GM18909 (cell line): Measurements from ENCODE around the gene TOX4.

Experiments used
- ATAC-seq: cut with Tn5 transposase; IDR thresholded peaks from one replicate; pipeline ENCODE4 v1.9.1; 2021; ENCODE audit warnings: mild to moderate bottlenecking; ENCODE audit not compliant: unreplicated experiment, poor library complexity

TOX4 gene

GRCh38 chr14:21498540-21499526 is 21.8 kb downstream of the TOX4 start:
- ATAC-seq: no peak

GRCh38 chr14:21501568-21501967 is 24.6 kb downstream of the TOX4 start:
- no peak for ATAC-seq

GRCh38 chr14:21503376-21503775 is 26.4 kb downstream of the TOX4 start:
- no peak for ATAC-seq

- ATAC-seq: peak; percentile 85
These were observed 28.1 kb downstream of the TOX4 start for GRCh38 chr14:21505012-21505553.

- no peak for ATAC-seq
These were observed 29.6 kb downstream of the TOX4 start for GRCh38 chr14:21506557-21506956.

- ATAC-seq: no peak
These were observed 32.6 kb downstream of the TOX4 start for GRCh38 chr14:21509432-21510143.

- peak; percentile 98 for ATAC-seq
These were observed 34.0 kb downstream of the TOX4 start, which contains the start of gene METTL3 for GRCh38 chr14:21510735-21511657. Gene METTL3 (minus strand): TSS chr14:21511340. CDS start chr14:21511223, 117 bp downstream.

- no peak for ATAC-seq
These were observed 37.3 kb downstream of the TOX4 start for GRCh38 chr14:21514341-21514740.

GRCh38 chr14:21518725-21519124 is 41.7 kb downstream of the TOX4 start:
- ATAC-seq: no peak

- no peak for ATAC-seq
These were observed 43.8 kb downstream of the TOX4 start for GRCh38 chr14:21520767-21521166.

GRCh38 chr14:21521501-21521900 is 44.5 kb downstream of the TOX4 start:
- no peak for ATAC-seq

GRCh38 chr14:21523203-21523602 is 46.2 kb downstream of the TOX4 start:
- ATAC-seq: no peak

GRCh38 chr14:21524575-21525490 is 47.8 kb downstream of the TOX4 start:
- ATAC-seq: no peak

GRCh38 chr14:21525571-21525961 is 48.6 kb downstream of the TOX4 start:
- no peak for ATAC-seq

- peak; percentile 49 for ATAC-seq
These were observed 49.1 kb downstream of the TOX4 start, which contains the start of gene SALL2 for GRCh38 chr14:21525962-21526671. Gene SALL2 (minus strand): TSS chr14:21526346. CDS start chr14:21526127, 219 bp downstream.

- no peak for ATAC-seq
These were observed 49.8 kb downstream of the TOX4 start for GRCh38 chr14:21526672-21527317.

- ATAC-seq: no peak
These were observed 50.3 kb downstream of the TOX4 start for GRCh38 chr14:21527318-21527679.
